Immature natural killer cell (primary cell): Measurements from ENCODE around the gene TNIP2. TPM values are rescaled to one million over a fixed set of nuclear protein-coding genes. Genes with fewer than 3 reads are reported as not detected.

Experiments used
- DNase-seq, 3 donors: peaks; one replicate each; pipeline ENCODE4 v3.0.0; 2022; ENCODE audit warnings: mixed read lengths in 1 of 3
- H3K27ac Mint-ChIP-seq, 6 donors: one replicate each; pipeline ENCODE4 v1.8.0; 2020; ENCODE audit warnings: mixed read lengths in 6 of 6, mild to moderate bottlenecking in 5 of 6, inconsistent platforms in 4 of 6, moderate library complexity in 3 of 6
- H3K27me3 Mint-ChIP-seq, 3 donors: one replicate each; pipeline ENCODE4 v1.8.0; 2020 to 2021; ENCODE audit warnings: low read depth in 3 of 3, mild to moderate bottlenecking in 3 of 3, mixed read lengths in 3 of 3, moderate library complexity in 3 of 3, inconsistent platforms in 1 of 3
- H3K36me3 Mint-ChIP-seq, 3 donors: one replicate each; pipeline ENCODE4 v1.8.0; 2020; ENCODE audit warnings: mixed read lengths in 3 of 3, inconsistent platforms in 2 of 3, mild to moderate bottlenecking in 2 of 3
- H3K4me1 Mint-ChIP-seq, 2 donors: one replicate each; pipeline ENCODE4 v1.8.0; 2020; ENCODE audit warnings: inconsistent platforms in 2 of 2, mild to moderate bottlenecking in 2 of 2, mixed read lengths in 2 of 2, moderate library complexity in 1 of 2
- H3K4me3 Mint-ChIP-seq, 5 donors: one replicate each; pipeline ENCODE4 v1.8.0; 2020; ENCODE audit warnings: mild to moderate bottlenecking in 5 of 5, mixed read lengths in 5 of 5, inconsistent platforms in 3 of 5, moderate library complexity in 3 of 5
- H3K9me3 Mint-ChIP-seq, 6 donors: one replicate each; pipeline ENCODE4 v1.8.0; 2020; ENCODE audit warnings: mild to moderate bottlenecking in 6 of 6, mixed read lengths in 6 of 6, inconsistent platforms in 4 of 6, moderate library complexity in 3 of 6
- polyA plus RNA-seq, 3 donors: library from polyadenylated mRNA; unstranded; fragments of 300-500 nt; fragmentation: Illumina TruSeq; gene quantifications; one replicate each; pipeline ENCODE4 v1.2.3, GENCODE V29; 2021

Gene TNIP2
- polyA plus RNA-seq, 3 donors from 2014 or later, result 35.1 to 43.7 (median 40.2) TPM

DNA sequence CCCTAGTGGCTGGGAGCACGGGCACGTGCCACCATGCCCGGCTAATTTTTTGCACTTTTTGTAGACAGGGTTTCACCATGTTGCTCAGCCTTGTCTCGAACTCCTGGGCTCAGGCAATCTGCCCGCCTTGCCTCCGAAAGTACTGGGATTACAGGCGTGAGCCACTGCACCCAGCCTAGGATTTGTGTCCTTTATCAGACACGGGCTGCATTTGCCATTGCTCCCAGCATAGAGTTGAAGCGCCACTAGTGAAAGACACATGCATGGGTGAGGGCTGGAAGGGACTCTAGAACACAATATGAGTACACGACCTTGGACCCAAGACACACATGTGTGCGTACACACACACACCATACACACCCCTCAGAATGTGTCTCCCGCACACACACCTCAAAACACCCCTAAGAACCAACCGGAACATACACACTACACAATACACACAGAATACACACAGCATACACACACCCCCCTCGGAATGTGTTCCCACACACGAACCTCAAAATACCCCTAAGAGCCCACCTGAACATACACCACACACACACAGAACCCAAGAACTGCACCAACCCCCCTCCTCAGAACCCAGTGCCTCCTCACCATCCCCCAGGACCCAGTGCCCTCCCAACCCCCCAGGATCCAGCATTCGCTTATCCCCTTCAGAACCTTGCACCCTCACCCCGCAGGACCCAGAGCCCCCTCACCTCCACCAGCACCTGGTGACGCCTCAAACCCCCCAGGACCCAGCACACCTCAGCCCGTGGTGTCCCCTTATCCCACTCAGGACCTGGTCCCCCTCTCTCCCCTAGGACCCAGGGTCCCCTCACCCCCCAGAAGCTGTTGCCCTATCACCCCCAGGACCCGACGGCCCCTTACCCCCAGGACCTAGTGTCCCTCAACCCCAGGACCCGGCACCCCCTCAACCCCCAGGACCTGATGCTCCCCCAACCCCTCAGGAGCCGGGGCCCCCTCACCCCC is 1.0 kb downstream of the TNIP2 start:
- peak overlapping the region; percentile 29 to 89 (median 64) for H3K27ac Mint-ChIP-seq
- DNase-seq, result no peak
- H3K4me3 Mint-ChIP-seq, result peak overlapping the region; percentile 72 to 85 (median 77)
- H3K4me1 Mint-ChIP-seq, result peaks cover 24 to 27% of the 10 kb centered on the region in 2 donors
- H3K36me3 Mint-ChIP-seq, result no peaks in the 10 kb centered on the region
- H3K27me3 Mint-ChIP-seq, result peaks cover 0 to 6% (median 2%) of the 10 kb centered on the region in 3 donors
- no peaks in the 10 kb centered on the region for H3K9me3 Mint-ChIP-seq

DNA sequence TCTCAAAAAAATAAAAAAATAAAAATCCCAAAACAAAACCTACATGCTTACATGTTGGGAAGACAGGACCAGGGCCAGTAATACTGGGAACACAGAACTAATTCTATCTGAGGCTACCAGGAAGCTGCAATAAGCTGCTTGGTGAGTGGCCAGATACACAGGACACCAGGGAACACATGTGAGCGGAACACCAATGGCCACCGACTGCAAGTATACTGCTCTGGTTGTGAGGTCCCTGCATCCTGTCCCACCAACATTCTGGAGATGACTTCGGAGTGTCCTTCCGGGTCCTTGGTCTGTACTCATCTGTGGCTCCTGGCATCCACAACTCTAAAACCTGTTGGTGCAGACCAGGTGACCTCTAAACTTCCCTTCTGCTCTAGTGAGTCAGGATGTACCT is 2.7 kb downstream of the TNIP2 start:
- H3K27ac Mint-ChIP-seq, result peak overlapping the region in 1 of 6 donors; percentile 44
- peaks cover 27% of the 10 kb centered on the region in 2 donors for H3K4me1 Mint-ChIP-seq
- no peaks in the 10 kb centered on the region for H3K9me3 Mint-ChIP-seq
- H3K36me3 Mint-ChIP-seq, result no peaks in the 10 kb centered on the region
- H3K27me3 Mint-ChIP-seq, result peaks cover 0 to 6% (median 2%) of the 10 kb centered on the region in 3 donors
- peak overlapping the region in 2 of 5 donors; percentile 28 to 47 for H3K4me3 Mint-ChIP-seq
- no peak for DNase-seq

DNA sequence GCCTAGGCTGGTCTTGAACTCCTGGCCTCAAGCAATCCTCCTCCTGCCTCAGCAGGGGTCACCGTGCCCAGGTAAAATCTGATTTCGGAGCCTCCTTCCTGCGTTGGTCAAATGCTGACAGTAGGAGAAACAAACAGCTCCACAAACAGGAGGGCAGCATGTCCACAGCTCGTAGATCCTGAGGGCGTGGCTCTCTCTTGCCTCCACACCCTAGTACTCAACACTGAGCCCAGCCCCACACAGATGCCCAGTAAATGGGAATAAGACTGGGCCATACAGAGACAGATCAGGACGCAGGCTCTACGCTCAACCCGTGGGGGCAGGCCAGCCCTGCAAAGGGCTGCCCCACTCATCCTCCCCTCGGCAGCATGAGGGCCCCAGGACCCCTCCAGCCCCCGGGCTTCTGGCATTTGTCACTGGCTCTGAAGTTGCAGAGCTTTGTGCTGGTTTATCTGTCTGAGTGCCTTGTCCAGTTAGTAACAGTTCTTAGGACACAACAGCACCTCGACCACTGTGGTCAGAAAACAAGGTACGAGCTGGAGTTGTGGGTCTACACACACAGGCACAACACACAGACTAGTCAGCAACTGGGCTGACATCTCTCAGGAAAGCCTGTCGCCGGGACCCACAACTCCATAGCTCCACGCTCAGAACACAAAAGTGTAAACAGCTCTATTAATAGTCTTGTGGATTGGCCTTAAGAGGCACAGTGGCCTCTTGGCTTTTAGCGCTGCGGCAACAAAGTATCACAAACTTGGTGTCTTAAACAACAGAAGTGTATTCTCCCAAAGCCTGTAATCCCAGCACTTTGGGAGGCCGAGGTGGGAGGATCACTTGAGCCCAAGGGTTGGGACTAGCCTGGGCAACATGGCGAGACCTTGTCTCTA is 5.2 kb downstream of the TNIP2 start:
- Mint-ChIP-seq H3K4me3 (no peak overlapping the region), H3K27ac (no peak overlapping the region), H3K9me3 (no peaks in the 10 kb centered on the region), H3K27me3 (peaks cover 0 to 6% (median 2%) of the 10 kb centered on the region in 3 donors), H3K4me1 (peaks cover 34 to 39% of the 10 kb centered on the region in 2 donors), H3K36me3 (peaks cover 0 to 5% (median 5%) of the 10 kb centered on the region in 3 donors)
- no peak for DNase-seq

DNA sequence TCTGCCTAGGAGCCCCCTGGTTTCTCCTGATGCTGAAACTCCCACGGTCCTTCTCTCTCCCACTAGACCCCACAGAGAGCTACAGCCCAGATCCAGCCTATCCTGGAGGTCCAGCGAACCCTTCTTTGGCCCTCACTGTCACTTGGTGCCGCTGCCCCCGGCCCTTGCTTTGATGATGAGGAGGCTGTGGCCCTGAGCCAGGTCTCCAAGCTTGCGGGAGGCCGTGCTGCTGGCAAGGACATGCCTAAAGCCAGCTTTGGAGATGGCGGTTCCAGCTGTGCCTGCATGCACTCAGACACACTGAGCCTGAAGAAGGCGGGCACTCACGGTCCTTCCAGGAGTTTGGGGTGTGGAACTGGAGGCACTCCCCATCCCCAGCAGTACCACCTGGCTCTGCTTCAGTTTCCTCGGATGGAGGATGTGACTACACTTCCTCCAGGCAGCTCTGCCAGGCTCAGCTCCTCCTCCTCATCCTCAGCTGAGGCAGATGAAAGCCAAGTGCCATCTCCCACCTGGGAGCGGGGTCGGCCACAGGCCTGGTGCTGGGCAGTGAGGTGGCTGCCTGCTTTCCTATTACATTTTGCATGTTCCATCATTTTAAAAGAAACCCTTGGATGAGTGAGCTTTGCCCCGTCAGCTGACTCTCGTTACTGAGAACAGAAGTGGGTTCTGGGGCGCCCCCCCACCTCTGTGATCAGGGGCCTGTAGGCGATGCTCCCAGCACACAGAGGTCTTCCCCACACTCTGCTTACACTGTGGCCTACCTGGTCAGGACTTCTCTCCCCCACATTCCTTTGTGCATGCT is 9.0 kb downstream of the TNIP2 start:
- Mint-ChIP-seq H3K36me3 (peaks cover 0 to 15% (median 5%) of the 10 kb centered on the region in 3 donors), H3K4me3 (peak overlapping the region in 1 of 5 donors; percentile 36), H3K27ac (peak overlapping the region; percentile 32 to 93 (median 82)), H3K9me3 (no peaks in the 10 kb centered on the region), H3K4me1 (peaks cover 21 to 22% of the 10 kb centered on the region in 2 donors), H3K27me3 (peaks cover 0 to 2% (median 0%) of the 10 kb centered on the region in 3 donors)
- DNase-seq, result no peak

DNA sequence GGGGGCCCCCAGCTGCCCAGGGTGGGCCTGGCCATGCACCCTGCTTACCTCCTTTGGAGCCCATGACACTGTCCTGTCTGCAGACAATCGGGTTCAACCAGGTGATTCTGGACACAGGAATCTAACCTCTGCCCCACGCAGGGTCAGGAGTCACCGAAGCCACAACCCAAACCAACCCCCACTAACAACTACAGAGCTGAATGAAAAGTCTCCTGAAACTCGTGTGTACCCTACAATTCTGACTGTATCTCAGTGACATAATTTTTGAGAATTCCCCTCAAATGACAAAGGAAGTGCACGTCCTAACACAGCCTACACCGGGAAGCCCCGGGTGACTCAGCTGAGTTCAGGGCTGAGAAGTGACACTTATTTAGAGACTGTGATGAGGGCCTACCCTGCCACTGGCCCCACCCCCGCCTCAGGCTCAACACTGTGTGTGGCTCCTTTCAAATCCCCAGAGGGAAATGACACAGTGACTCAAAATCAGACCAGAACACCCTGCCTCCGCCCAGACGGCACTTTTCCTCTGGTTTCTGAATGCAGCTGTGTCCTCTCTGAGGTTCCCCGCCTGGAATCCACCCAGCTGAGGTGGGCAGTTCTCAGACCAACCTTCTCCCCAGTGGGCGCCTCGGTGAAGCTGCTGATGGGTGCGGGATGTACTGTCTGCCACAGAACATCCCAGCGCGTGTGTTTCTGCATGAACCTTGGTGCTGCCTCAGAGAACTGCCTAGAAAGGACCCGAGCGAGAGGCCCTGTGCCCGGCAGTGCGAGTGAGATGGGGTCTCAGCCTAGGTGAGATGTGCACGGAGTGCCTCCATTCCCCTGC is 9.9 kb downstream of the TNIP2 start:
- peaks cover 21 to 22% of the 10 kb centered on the region in 2 donors for H3K4me1 Mint-ChIP-seq
- peak; percentile 41 to 71 (median 42) for DNase-seq
- H3K36me3 Mint-ChIP-seq, result peaks cover 0 to 18% (median 5%) of the 10 kb centered on the region in 3 donors
- H3K9me3 Mint-ChIP-seq, result no peaks in the 10 kb centered on the region
- peaks cover 0 to 3% (median 0%) of the 10 kb centered on the region in 3 donors for H3K27me3 Mint-ChIP-seq
- H3K27ac Mint-ChIP-seq, result peak overlapping the region; percentile 57 to 93 (median 82)
- H3K4me3 Mint-ChIP-seq, result peak overlapping the region in 1 of 5 donors; percentile 36

DNA sequence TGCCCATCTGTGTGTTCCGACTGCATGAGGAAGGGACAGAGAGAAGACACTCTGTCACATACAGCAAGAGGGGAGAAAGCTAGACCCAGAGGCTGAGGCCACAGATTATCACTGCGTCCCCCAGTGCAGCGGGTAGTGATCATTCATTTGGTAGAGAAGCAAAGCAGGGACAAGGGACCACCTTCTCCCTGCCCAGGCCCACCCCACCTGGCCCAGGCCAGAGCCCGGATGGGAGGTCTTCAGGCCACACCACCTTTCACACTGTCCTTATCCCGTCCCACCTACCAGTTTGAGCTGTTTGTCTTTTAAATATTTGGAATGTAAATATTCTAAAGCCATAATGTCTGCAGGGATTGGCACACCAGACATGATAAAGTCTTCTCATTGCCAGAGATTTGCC is 10.6 kb downstream of the TNIP2 start:
- Mint-ChIP-seq H3K4me3 (no peak overlapping the region), H3K4me1 (peaks cover 21 to 22% of the 10 kb centered on the region in 2 donors)
- DNase-seq, result no peak

DNA sequence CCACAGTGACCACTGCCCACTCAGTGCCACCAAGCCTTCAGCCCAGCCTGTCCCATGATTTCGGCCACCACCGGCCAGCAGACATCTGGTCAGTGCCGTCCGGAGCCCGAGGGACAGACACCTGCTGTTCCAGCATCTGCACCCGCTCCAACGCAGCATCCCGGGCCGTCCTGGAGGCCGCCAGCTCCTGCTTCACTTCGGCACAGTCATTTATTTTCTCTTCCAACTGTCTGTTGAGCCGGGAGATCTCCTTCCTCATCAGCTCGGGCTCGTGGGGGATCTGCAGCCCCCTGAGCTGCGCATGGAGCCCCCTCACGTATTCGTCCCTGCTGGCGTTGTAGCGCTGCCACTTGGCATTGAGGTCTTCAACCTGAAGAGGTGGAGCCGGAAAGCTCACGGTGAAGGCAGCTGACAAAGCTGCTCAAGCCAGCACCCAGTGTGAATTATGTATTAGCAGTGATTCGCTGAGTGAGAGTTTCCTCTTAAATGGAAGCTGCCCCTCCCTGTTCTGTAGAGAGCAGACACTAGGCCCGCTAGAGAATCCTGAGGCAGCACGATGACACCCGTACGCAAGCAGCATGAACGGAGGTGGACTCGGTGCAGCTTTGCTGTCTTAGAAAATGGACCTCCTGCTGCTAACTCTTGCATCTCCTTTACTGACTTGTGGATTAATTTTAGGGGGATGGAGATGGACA is 11.4 kb downstream of the TNIP2 start:
- H3K36me3 Mint-ChIP-seq, result peaks cover 0 to 22% (median 9%) of the 10 kb centered on the region in 3 donors
- DNase-seq, result no peak
- no peak overlapping the region for H3K4me3 Mint-ChIP-seq
- no peaks in the 10 kb centered on the region for H3K9me3 Mint-ChIP-seq
- H3K27me3 Mint-ChIP-seq, result peaks cover 0 to 5% (median 0%) of the 10 kb centered on the region in 3 donors
- H3K4me1 Mint-ChIP-seq, result peaks cover 19 to 22% of the 10 kb centered on the region in 2 donors
- peak overlapping the region; percentile 39 to 93 (median 76) for H3K27ac Mint-ChIP-seq

More for the DNA sequence above, 10.6 kb downstream of the TNIP2 start:
- Mint-ChIP-seq H3K27ac (peak overlapping the region; percentile 57 to 93 (median 82)), H3K27me3 (peaks cover 0 to 5% (median 0%) of the 10 kb centered on the region in 3 donors), H3K9me3 (no peaks in the 10 kb centered on the region), H3K36me3 (peaks cover 0 to 22% (median 9%) of the 10 kb centered on the region in 3 donors)

DNA sequence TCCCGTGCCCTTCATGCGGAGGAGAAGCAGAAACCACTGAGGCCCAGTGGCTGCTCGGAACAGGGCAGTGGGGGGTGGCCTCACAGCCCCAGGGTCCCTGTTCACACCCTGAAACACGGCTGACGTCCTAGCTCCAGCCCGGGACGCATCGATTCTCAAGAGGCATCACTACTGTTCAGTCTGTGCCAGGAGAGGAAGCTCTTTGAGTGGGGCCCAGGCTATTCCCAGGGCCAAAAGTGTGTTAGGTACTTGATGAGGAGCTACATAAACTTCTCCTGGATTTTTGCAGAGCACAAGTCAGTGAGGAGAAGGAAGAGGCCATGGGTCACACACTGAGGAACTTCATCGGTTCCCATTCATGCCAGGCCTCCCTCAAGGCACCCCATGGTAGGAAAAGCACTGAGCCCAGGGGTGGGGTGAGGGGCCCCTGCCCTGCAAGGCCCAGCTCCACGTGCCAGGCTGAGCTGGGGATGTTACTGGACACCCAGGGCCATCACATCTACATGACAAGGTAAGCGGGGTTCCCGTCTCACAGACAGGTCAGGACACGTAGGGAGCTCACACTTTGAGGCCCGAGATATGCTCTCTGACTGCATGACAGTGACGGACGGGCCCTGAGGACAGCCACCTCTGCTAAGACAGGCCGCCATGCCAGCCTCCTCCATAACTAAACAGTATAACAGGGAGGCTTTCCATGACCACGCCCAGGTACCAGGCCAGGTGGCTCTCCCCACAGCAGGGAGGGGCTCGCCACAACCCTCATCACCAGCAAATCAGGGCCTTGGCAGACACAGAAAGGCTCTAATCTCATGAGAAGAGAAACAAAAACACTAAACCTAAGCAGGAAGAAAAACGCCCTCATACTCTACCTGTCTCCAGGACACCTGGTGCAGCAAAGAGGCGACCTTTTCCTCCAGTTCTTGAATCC is 12.4 kb downstream of the TNIP2 start:
- peaks cover 19 to 22% of the 10 kb centered on the region in 2 donors for H3K4me1 Mint-ChIP-seq

DNA sequence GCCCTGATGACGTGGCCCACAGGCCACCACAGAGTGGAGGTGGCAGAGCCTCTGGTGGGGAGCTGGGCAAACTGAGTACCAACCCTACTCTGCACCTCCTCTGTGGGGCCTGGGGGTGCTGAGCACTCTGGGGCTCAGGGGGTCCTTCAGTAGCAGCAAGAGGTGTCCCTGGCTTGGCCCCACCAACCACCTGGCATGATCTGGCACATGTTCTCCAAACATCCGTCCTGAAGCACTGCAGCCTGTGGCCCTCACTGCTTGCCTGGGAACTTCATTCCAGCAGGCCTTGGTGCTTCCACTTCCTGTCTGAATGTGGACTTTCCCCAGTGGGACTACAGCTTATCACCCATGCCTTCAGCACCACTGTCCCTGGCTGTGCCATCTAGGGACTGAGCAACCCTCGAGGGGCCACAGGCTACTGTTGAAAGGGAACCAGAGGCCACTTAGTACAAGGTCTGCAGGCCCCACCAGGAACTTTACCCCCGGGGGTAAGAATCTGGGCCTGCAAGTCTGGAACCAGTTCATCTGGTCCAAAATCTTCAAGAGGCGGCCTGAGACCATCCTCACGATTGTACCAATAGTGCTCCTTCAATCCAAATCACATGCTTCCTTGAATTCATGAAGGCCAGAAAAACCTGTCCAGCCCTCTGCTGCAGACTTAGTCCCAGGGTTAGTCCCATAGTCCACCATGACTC is 13.2 kb downstream of the TNIP2 start:
- DNase-seq, result no peak
- Mint-ChIP-seq H3K27me3 (peaks cover 0 to 8% (median 0%) of the 10 kb centered on the region in 3 donors), H3K4me1 (peaks cover 19 to 21% of the 10 kb centered on the region in 2 donors), H3K4me3 (no peak overlapping the region), H3K9me3 (no peaks in the 10 kb centered on the region), H3K27ac (peak overlapping the region in 2 of 6 donors; percentile 12 to 44), H3K36me3 (peaks cover 5 to 22% (median 12%) of the 10 kb centered on the region in 3 donors)

More for the DNA sequence above, 12.4 kb downstream of the TNIP2 start:
- no peak for DNase-seq
- no peaks in the 10 kb centered on the region for H3K9me3 Mint-ChIP-seq
- H3K36me3 Mint-ChIP-seq, result peaks cover 0 to 22% (median 9%) of the 10 kb centered on the region in 3 donors
- no peak overlapping the region for H3K4me3 Mint-ChIP-seq
- H3K27ac Mint-ChIP-seq, result peak overlapping the region in 2 of 6 donors; percentile 7 to 79
- H3K27me3 Mint-ChIP-seq, result peaks cover 0 to 5% (median 0%) of the 10 kb centered on the region in 3 donors

DNA sequence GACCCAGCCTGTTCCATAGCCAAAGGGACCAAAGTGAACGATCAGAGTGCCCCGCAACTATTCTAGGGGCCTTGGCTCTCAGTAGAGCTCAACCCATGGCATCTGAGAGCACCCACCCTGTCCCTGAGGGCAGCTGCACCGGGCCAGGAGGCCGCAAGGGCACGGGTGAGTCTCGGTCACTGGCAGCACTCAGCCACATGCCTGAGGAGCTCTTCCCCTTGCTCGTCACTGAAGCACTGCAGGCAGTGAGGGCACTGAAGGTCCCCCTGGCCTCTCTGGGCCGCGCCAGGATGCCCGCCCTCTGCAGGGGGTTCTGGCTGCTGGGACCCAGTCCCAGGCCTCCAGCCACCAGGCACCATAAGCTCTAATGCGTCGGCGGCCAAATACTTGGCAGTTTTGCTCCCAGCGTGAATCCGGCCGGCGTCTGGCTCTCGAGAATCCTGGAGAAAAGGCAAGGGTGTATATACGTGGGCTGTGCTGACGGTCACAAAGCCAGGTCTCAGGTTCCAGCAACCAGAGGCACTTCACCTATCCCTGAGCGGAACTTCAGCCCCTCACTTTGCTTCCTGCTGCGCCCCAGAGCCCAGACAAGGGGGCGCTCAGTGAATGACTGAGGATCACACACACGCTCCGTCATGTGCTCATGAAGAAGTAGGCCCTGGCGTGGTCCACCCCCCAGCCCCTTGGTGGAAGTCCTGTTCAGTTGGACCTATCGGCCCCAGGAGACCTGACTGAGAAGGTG is 13.9 kb downstream of the TNIP2 start:
- Mint-ChIP-seq H3K9me3 (no peaks in the 10 kb centered on the region), H3K4me1 (peaks cover 13 to 16% of the 10 kb centered on the region in 2 donors), H3K4me3 (no peak overlapping the region), H3K36me3 (peaks cover 5 to 18% (median 8%) of the 10 kb centered on the region in 3 donors), H3K27me3 (peaks cover 0 to 8% (median 0%) of the 10 kb centered on the region in 3 donors), H3K27ac (peak overlapping the region in 1 of 6 donors; percentile 39)
- DNase-seq, result no peak
